B cell (primary cell): Measurements from ENCODE around the gene KRR1.

Experiments used
- CTCF ChIP-seq: fragments of 200-600 bp; IDR thresholded peaks from one replicate; pipeline ENCODE4 v1.8.0; 2022; ENCODE audit warnings: antibody characterized with exemption, mild to moderate bottlenecking
- EZH2 ChIP-seq: IDR thresholded peaks from 2 replicates; pipeline ENCODE4 v1.6.1; 2012; ENCODE audit warnings: borderline replicate concordance, low read depth, mild to moderate bottlenecking, moderate library complexity, low read length; ENCODE audit not compliant: insufficient read depth, poor library complexity, severe bottlenecking

GRCh38 chr12:75509621-75510020 is 1.8 kb downstream of the KRR1 start:
- TF ChIP-seq CTCF (no peak), EZH2 (no peak)
